Renal cortex interstitium (tissue), 11 donors: ENCODE data around the gene ZNF808. TPM values are rescaled to one million over a fixed set of nuclear protein-coding genes. Genes with fewer than 3 reads are reported as not detected.
A peak's percentile ranks its signal among the peaks of the same experiment; 100 is the strongest.
"Not testable (repeated sequence)": the region's sequence is repeated elsewhere in the genome, so short reads cannot be mapped to it uniquely, and the experiment has no call there.

Experiments
- DNase-seq, 11 donors: peaks; one replicate each; pipeline ENCODE4 v3.0.0-alpha.2; 2013; ENCODE audit warnings: low read depth in 9 of 11, low spot score in 4 of 11; ENCODE audit errors: extremely low read depth in 1 of 11
- polyA plus RNA-seq, 3 donors: library from polyadenylated mRNA; unstranded; fragments of 120-200 nt; gene quantifications; one replicate each; pipeline ENCODE4 v1.2.1, GENCODE V29; 2013; ENCODE audit not compliant: insufficient read length in 3 of 3

The ZNF808 gene
- polyA plus RNA-seq, 3 donors, result 9.4 to 20.9 (median 12.7) TPM

DNA sequence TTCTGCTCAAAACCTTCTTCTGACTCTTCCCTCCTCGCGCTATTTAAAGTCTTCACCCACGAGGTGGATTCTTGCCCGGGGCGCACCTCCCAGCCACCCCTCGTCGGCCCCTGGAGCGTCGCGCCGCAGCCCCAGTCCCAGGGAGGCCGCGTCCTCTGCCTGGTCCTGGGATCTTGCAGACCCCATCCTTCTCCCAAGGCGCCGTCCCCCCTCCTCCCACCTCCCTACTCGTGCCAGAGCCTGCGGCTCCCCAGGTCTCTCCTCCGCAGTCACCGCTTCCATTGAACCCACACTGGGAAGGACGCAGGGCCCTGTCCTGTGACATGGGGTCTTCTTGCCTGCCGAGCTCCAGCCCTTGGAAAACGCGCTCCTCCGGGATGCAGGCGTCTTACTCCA lies 486 bp downstream of the ZNF808 start:
- peak in 1 of 11 donors; percentile 3 for DNase-seq

DNA sequence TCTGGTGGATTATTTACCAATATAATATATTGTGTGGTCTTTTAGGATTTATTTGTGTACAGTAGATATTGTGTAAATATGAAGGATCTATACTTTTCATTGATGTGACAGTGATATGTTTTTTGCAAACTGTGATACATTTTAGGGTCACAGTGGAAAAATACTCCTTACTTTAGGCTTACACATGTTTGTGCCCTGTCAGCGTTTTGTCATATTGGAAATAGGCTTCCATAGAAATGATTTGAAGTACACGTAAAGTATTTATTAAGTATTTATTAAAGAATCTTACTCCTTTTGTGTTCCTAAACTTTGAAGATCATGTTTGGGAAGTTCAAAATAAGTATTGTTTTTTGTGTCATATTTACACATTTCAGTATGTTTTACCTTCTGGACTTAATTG lies 5.0 kb downstream of the ZNF808 start:
- no peak for DNase-seq

DNA sequence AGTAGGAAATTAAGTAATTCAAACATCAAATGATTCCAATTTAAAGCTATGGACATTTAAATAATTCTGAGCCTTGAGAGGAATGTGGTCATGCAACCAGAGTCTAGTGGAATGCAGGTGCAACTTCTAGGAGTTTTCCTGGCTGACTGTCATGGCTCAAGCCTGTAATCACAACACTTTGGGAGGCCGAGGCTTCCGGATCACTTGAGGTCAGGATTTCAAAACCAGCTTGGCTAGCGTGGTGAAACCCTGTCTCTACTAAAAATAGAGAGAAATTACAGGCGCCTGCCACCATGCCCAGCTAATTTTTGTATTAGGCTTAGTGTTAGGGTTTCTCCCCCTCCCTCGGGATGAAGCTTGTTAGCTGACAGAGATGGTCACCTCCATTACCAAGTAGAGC lies 6.4 kb downstream of the ZNF808 start:
- DNase-seq, result no peak

DNA sequence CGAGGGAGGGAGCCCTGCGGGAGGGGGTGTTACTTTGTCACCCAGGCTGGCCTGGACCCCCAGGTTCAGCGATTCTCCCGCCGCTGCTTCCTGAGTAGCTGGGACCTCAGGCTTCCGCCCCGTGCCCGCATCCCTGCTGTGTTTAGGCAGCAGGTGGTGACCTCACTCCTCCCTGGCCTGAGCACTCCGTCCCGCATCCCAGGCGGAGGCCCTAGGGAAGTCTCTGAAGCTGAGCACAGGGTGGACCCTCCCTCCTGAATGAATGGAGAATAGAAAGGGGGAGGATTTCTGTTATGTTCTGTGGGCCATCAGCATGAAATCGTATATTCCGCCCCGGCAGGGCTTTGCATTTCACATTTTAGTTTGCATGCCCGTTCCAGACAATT lies 7.9 kb downstream of the ZNF808 start:
- DNase-seq, result peak in 1 of 11 donors; percentile 1

DNA sequence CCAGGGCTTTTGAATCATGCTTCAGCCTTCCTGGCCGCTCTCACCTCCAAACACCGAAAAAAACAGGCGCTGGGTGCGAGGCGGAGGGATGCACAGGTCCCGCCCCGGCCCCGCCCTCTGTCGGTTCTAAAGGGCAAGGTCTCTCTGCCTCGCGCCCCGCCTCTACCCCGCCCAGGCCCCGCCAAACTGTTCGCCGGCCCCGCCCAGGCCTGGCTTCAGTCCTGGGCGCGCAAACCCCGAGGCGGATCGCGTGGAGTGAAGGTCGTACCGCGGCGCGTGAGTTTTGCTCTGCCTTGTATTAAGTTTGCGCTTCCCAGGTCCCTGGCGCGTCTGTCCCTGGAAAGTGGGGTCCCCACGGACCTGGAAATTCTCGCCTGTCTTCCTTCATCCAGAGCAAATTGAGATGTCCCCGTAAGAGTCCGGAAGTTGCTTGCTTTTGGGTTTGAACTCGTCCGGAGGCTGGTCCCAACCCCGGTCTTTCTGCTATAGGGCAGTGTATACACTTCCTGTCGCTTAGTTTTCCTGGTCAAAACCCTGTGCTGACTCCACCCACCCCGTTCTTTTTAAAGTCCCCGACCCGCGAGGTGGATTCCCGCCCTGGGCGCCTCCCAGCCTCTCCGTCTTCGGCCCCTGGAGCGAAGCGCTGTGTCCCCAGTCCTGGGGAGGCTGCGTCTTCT lies 8.4 kb downstream of the ZNF808 start:
- peak in 9 of 11 donors; percentile 52 to 77 (median 70) for DNase-seq

DNA sequence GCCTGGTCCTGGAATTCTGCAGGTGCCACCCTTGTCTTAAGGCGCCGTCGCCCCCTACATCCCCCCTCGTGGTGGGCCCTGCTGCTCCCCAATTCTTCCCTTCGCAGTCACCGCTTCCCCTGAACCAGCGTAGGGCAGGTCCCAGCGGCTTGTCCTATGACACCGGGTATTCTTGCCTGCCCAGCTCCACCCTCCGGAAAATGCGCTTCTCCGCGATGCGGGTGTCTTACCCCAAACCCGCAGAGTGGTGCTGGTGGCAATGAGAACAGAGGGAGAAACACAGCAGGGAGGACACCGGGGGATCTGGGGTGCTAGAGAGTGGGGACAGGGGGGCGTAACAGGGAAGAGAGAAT lies 9.0 kb downstream of the ZNF808 start:
- no peak for DNase-seq

DNA sequence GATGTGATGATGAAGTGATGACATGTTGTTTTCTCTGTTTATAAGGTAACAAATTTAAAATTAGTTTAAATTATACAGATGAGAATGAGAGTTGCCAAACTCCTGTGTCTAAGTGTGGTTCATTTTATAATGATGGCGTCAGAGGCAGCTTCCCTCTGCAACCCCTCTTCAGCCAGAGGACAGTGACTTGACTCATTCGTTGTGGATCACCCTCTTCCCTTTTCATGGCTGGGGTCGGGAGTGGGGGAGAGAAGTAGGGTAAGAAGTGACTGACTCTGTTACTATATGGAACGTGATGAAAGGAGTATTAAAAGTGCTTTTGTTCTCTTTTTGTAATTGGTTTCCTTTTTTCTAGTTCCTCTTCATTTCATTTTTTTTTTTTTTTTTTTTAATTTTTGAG lies 11.3 kb downstream of the ZNF808 start:
- DNase-seq, result not testable (repeated sequence)

DNA sequence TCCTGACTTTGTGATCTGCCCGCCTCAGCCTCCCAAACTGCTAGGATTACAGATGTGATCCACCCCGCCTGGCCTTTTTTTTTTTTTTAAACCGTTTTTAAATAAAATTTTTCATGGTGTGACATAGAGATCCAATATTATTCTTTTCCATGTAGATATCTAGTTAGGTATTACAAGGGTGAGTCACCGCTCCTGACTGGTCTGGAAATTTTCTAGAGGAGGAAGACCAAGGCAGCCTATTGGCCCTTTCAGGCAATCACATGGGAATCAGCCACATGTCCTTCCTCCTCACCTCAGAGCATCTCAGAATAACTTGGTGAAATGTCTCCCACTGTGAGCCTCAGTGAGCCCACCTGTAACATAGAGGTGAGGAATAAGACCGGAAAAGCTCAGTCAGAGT lies 13.7 kb downstream of the ZNF808 start:
- DNase-seq, result not testable (repeated sequence)

DNA sequence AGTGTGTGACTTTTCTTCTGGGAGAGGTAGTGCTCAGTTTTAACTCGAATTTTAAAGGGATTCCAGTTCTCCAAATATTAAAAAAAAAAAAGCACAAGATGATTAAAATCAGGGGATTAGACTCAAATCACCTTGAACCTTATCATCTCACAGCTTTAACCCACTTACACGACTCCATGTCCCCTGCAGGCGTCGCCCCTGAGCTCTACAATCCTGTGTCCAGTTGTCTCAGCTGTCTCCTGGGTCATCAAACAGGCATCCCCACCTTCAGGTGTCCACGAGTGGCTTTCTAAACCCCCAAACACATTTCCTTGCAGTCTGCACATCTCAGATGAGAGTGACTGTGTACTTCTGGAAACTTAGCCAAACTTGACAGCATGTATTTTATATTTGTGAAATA lies 14.1 kb downstream of the ZNF808 start:
- no peak for DNase-seq

DNA sequence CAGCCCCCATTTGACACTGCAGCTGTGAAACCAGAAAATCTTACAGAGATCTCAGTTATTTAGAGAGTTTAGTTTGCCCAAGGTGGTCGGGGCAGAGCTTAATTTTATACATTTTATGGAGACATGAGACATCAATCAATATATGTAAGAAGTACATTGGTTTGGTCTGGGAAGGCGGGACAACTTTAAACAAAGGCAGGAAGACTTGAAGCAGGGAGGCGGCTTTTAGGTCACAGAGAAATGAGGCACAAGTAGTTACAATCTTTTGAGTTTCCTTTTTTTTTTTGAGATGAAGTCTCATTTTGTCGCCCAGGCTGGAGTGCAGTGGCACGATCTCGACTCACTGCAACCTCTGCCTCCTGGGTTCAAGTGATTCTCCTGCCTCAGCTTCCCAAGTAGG lies 15.1 kb downstream of the ZNF808 start:
- DNase-seq, result not testable (repeated sequence)

DNA sequence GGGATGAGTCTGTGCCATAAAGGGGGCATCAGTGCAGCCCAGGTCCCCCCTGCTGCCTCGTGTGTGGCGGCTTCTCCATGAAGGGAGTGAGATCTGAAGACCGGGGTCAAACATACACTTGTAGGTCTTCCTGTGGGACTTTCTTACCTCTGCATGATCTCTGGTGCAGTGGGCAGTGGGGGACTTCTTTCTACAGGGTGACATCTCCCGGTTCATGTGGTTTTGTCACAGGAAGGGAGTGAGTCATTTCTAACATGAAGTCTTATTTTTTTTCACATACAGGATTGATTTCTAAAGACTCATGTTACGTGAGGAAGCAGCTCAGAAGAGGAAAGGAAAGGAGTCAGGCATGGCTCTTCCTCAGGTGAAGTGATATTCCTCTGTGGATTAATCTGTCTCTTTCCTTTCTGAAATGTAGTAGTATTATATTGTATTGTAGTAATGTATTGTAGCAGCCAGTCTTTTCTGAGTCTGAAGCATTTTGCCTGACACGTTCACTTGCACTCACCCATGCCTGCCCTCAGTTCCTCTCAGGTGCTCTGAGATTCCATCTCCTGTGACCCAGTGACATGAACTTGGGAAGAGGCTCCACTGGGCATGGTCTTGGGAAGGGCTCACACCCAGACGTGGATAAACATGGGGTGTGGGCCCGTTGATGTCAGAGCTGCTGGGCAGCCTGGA lies 15.7 kb downstream of the ZNF808 start:
- no peak for DNase-seq

DNA sequence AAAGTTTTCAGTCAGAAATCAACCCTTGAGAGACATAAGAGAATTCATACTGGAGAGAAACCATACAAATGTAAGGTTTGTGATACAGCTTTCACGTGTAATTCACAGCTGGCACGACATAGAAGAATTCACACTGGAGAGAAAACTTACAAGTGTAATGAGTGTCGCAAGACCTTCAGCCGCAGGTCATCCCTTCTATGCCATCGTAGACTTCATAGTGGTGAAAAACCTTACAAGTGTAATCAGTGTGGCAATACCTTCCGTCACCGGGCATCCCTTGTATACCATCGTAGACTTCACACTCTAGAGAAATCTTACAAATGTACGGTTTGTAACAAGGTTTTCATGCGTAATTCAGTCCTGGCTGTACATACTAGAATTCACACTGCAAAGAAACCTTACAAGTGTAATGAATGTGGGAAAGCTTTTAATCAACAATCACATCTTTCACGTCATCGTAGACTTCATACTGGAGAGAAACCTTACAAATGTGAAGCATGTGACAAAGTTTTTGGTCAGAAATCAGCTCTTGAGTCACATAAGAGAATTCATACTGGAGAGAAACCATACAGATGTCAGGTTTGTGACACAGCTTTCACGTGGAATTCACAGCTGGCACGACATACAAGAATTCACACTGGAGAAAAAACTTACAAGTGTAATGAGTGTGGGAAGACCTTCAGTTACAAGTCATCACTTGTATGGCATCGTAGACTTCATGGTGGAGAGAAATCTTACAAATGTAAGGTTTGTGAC lies 26.9 kb downstream of the ZNF808 start:
- DNase-seq, result no peak

DNA sequence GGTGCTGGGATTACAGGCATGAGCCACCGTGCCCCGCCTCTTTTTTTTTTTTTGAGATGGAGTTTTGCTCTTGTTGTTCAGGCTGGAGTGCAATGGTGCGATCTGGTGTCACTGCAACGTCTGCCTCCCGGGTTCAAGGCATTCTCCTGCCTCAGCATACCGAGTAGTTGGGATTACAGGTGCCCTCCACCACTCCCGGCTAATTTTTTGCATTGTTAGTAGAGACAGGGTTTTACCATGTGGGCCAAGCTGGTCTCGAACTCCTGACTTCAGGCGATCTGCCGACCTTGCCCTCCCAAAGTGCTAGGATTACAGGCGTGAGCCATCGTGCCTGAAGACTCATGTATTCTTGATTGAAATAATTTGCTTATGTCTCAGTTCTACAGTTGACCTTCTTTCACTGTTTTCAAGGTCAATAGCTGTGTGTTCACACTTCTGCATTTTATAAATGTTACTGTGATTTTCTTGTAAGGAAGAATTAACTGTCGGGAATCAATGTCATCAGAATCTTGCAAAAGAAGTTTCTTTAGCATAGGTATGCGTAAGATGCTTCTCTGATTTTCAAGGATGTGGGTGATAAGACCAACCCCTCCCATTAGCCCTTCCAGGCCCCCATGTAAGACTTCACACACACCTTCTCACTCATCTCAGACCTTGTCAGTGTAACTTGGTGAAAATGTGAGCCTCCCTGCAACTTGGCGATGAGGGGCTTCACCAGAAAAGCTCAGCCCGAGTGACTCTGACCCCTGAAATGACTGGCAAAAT lies 29.9 kb downstream of the ZNF808 start:
- no peak for DNase-seq

DNA sequence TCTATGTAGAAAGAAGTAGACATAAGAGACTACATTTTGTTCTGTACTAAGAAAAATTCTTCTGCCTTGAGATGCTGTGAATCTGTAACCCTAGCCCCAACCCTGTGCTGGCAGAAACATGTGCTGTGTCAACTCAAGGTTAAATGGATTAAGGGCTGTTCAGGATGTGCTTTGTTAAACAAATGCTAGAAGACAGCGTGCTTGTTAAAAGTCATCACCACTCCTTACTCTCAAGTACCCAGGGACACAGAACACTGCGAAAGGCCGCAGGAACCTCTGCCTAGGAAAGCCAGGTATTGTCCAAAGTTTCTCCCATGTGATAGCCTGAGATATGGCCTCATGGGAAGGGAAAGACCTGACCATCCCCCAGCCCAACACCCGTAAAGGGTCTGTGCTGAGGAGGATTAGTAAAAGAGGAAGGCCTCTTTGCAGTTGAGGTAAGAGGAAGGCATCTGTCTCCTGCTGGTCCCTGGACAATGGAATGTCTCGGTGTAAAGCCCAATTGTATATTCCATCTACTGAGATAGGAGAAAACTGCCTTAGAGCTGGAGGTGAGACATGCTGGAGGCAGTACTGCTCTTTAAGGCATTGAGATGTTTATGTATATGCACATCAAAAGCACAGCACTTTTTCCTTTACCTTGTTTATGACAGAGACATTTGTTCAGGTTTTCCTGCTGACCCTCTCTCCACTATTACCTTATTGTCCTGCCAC lies 31.4 kb downstream of the ZNF808 start:
- not testable (repeated sequence) for DNase-seq

DNA sequence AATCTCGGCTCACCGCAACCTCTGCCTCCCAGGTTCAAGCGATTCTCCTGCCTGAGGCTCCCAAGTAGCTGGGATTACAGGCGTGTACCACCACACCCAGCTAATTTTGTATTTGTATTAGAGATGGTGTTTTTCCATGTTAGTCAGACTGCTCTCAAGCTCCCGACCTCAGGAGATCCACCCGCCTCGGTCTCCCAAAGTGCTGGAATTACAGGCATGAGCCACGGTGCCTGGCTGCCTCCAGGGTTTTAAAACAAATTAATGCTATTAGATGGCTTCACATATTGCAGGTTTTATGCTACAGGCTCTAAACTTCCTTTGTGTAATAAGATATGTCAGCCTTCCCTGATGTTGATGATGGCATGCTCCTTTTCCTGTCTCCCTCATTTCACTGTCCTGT lies 34.1 kb downstream of the ZNF808 start:
- not testable (repeated sequence) for DNase-seq

DNA sequence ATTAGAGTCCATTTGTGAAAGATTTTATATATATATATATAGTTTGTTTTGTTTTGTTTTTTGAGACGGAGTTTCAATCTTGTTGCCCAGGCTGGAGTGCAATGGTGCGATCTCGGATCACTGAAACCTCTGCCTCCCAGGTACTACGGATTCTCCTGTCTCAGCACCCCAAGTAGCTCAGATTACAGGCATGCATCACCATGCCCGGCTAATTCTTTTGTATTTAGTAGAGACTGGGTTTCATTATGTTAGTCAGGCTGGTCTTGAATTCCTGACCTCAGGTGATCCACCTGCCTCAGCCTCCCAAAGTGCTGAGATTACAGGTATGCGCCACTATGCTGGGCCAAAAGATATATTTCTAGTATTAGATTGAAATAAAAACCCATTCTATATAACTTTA lies 38.7 kb downstream of the ZNF808 start:
- no peak for DNase-seq

DNA sequence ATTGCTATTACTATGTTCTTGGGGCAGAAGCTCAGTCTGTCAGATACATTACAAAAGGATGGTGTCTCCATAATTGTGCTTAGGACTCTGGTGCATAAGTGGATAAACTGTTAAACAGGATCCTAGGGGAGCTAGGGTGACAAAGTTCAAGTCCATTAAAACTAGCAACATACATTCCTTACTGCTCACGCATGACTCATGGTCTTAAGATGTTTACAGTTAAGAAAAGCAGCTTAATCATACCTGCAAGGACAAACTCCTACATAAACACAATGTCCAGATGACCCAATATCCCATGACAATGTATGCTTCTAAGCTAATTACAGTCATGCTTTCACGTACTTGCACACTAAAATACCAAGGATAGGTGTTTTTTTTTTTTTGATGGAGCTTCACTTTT lies 39.1 kb downstream of the ZNF808 start:
- DNase-seq, result no peak

DNA sequence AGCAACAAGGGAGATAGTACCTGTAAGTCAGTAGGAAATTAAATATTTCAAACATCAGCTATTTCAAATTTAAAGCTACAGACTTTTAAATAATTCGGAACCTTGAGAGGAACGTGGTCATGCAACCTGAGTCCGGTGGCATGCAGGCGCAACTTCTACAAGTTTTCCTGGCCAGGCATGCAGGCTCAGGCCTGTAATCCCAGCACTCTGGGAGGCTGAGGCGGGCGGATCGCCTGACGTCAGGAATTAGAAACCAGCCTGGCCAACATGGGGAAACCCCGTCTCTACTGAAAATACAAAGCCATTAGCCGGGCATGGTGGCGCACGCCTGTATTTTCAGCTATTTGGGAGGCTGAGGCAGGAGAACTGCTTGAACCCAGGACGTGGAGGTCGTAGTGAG lies 40.5 kb downstream of the ZNF808 start:
- no peak for DNase-seq

DNA sequence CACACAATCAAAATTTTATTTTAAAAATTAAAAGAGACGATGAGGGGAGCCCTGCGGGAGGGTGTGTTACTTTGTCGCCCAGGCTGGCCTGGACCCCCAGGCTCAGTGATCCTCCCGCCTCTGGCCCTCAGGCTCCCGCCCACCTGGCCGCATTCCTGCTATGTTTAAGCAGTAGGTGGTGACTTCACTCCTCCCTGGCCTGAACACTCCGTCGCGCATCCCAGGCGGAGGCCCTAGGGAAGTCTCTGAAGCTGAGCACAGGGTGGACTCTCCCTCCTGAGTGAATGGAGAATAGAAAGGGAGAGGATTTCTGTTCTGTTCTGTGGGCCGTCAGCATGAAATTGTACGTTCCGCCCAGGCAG lies 42.2 kb downstream of the ZNF808 start:
- DNase-seq, result peak in 10 of 11 donors; percentile 15 to 59 (median 40)
